CD4-positive, alpha-beta T cell treated with Interleukin-15 for 4 hours (primary cell): Measurements from ENCODE around the gene DLL3.

Experiments
- DNase-seq: peaks from one replicate; pipeline ENCODE4 v3.0.0-alpha.2; 2020; ENCODE audit warnings: low spot score

Gene DLL3

GRCh38 chr19:39518458-39518857, 19.7 kb downstream of the DLL3 start:
- no peak for DNase-seq

- no peak for DNase-seq
Measured at GRCh38 chr19:39518975-39519374, 20.2 kb downstream of the DLL3 start.

GRCh38 chr19:39520541-39521484, 22.1 kb downstream of the DLL3 start:
- no peak for DNase-seq

GRCh38 chr19:39524495-39524894, 25.7 kb downstream of the DLL3 start:
- DNase-seq: no peak

- DNase-seq: no peak
Measured at GRCh38 chr19:39525205-39525604, 26.5 kb downstream of the DLL3 start.

- no peak for DNase-seq
Measured at GRCh38 chr19:39531834-39532232, 33.1 kb downstream of the DLL3 start.

- DNase-seq: peak; percentile 94
Measured at GRCh38 chr19:39532233-39533002, 33.7 kb downstream of the DLL3 start, which contains the start of gene EID2B. TSS of gene EID2B (minus strand) at chr19:39532852. CDS start at chr19:39532802, 50 bp downstream.

- DNase-seq: no peak
Measured at GRCh38 chr19:39533003-39533512, 34.3 kb downstream of the DLL3 start.

GRCh38 chr19:39533791-39534190, 35.0 kb downstream of the DLL3 start:
- no peak for DNase-seq

GRCh38 chr19:39539165-39539517, 40.4 kb downstream of the DLL3 start:
- no peak for DNase-seq

- DNase-seq: peak; percentile 93
Measured at GRCh38 chr19:39539518-39540332, 41.0 kb downstream of the DLL3 start, which contains the start of gene EID2. TSS of gene EID2 (minus strand) at chr19:39540161. CDS start at chr19:39540079, 82 bp downstream.

GRCh38 chr19:39540333-39540673, 41.6 kb downstream of the DLL3 start:
- DNase-seq: no peak

GRCh38 chr19:39542206-39542605, 43.5 kb downstream of the DLL3 start:
- no peak for DNase-seq

GRCh38 chr19:39543477-39543857, 44.7 kb downstream of the DLL3 start:
- no peak for DNase-seq

GRCh38 chr19:39544226-39544903, 45.6 kb downstream of the DLL3 start:
- DNase-seq: no peak

GRCh38 chr19:39544911-39545310, 46.2 kb downstream of the DLL3 start:
- peak; percentile 56 for DNase-seq

- peak; percentile 45 for DNase-seq
Measured at GRCh38 chr19:39546599-39546998, 47.9 kb downstream of the DLL3 start.

GRCh38 chr19:39550197-39550596, 51.5 kb downstream of the DLL3 start:
- no peak for DNase-seq

- DNase-seq: no peak
Measured at GRCh38 chr19:39553082-39553652, 54.4 kb downstream of the DLL3 start.

GRCh38 chr19:39554701-39555311, 56.1 kb downstream of the DLL3 start:
- DNase-seq: no peak

GRCh38 chr19:39555883-39556282, 57.1 kb downstream of the DLL3 start:
- no peak for DNase-seq
